C4-2B (cell line): ENCODE results near the gene UNC119.

Experiments used
- ZFX ChIP-seq: fragments of 450-650 bp; IDR thresholded peaks from 2 replicates; pipeline ENCODE4 v1.6.1; 2017
- TF ChIP-seq, protein P1 (sequence below): fragments of 450-650 bp; conservative IDR thresholded peaks from 2 replicates; pipeline ENCODE4 v1.5.1; 2017; ENCODE audit warnings: mild to moderate bottlenecking

DNA sequence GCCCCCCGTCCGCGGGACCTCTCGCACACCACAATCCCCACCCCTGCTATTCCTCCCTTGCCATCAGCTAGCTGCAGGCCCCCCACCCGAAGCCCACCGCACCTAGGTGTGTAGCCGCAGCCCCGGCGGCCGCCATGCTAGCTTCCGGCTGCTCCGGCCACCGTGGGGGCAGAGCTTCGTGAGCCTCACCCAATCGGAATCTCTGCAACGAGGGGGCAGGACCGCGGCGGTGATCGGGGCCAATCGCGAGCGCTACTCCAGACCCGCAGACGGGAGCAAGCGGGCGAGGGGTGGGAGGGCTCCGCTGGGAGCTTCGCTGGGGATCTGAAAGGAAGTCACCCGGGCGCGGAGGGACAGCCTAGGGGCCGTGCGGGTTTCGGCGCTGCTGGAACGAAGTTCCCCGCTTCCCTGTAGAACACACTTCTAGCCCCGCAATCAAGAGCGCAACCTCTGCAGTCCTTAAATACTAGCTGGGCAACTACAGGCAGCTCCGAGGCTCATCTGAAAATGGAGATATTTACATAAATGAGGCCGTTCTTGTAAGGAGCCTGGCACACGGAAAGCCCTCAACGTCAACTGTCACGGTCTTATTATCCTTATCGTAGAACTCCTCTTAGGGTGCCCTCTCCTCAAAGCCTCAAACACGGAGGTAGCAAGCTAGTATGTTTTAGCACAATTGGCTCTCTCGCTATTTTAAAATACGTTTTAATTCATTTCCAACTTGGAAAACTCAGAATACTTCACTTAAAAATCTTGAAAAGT lies 19.1 kb upstream of the UNC119 start, which contains the start of gene PIGS:
- TF ChIP-seq, protein P1, sequence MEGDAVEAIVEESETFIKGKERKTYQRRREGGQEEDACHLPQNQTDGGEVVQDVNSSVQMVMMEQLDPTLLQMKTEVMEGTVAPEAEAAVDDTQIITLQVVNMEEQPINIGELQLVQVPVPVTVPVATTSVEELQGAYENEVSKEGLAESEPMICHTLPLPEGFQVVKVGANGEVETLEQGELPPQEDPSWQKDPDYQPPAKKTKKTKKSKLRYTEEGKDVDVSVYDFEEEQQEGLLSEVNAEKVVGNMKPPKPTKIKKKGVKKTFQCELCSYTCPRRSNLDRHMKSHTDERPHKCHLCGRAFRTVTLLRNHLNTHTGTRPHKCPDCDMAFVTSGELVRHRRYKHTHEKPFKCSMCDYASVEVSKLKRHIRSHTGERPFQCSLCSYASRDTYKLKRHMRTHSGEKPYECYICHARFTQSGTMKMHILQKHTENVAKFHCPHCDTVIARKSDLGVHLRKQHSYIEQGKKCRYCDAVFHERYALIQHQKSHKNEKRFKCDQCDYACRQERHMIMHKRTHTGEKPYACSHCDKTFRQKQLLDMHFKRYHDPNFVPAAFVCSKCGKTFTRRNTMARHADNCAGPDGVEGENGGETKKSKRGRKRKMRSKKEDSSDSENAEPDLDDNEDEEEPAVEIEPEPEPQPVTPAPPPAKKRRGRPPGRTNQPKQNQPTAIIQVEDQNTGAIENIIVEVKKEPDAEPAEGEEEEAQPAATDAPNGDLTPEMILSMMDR = no peak
- TF ChIP-seq ZFX = peak; percentile 20; the same call in 1 of the 2 replicates
